ENCODE results near the gene TXNDC16.
"Not testable (repeated sequence)": the region's sequence is repeated elsewhere in the genome, so short reads cannot be mapped to it uniquely, and the experiment has no call there.

TXNDC16 gene

GRCh38 chr14:52538623-52539022, 13.7 kb downstream of the TXNDC16 start:
- DNase-seq = no peak

GRCh38 chr14:52536269-52536668, 16.0 kb downstream of the TXNDC16 start:
- DNase-seq = no peak

- no peak for DNase-seq
These were observed 20.8 kb downstream of the TXNDC16 start for GRCh38 chr14:52531481-52531880.

- no peak for DNase-seq
These were observed 25.3 kb downstream of the TXNDC16 start for GRCh38 chr14:52527052-52527451.

- no peak for DNase-seq
These were observed 29.5 kb downstream of the TXNDC16 start for GRCh38 chr14:52522581-52523345.

GRCh38 chr14:52522033-52522432, 30.3 kb downstream of the TXNDC16 start:
- DNase-seq = no peak

- DNase-seq = no peak
These were observed 38.1 kb downstream of the TXNDC16 start for GRCh38 chr14:52514046-52514811.

GRCh38 chr14:52513249-52513648, 39.1 kb downstream of the TXNDC16 start:
- no peak for DNase-seq

- no peak for DNase-seq
These were observed 57.9 kb downstream of the TXNDC16 start for GRCh38 chr14:52494444-52494843.

- DNase-seq = no peak
These were observed 66.8 kb downstream of the TXNDC16 start for GRCh38 chr14:52485350-52485960.

GRCh38 chr14:52481864-52482263, 70.4 kb downstream of the TXNDC16 start:
- no peak for DNase-seq

- no peak for DNase-seq
These were observed 78.7 kb downstream of the TXNDC16 start for GRCh38 chr14:52473557-52473956.

- no peak for DNase-seq
These were observed 79.6 kb downstream of the TXNDC16 start for GRCh38 chr14:52472728-52473127.

- not testable (repeated sequence) for DNase-seq
These were observed 80.1 kb downstream of the TXNDC16 start for GRCh38 chr14:52472251-52472650.

GRCh38 chr14:52467515-52468266, 84.6 kb downstream of the TXNDC16 start:
- DNase-seq = no peak

- no peak for DNase-seq
These were observed 88.1 kb downstream of the TXNDC16 start for GRCh38 chr14:52464175-52464574.

GRCh38 chr14:52463375-52463774, 88.9 kb downstream of the TXNDC16 start:
- DNase-seq = no peak

GRCh38 chr14:52461721-52462120, 90.6 kb downstream of the TXNDC16 start:
- no peak for DNase-seq

GRCh38 chr14:52458721-52459085, 93.6 kb downstream of the TXNDC16 start:
- DNase-seq = no peak

- DNase-seq = no peak
These were observed 94.9 kb downstream of the TXNDC16 start for GRCh38 chr14:52457411-52457810.

- DNase-seq = no peak
These were observed 96.8 kb downstream of the TXNDC16 start for GRCh38 chr14:52455291-52456088.

GRCh38 chr14:52447236-52447635, 105.1 kb downstream of the TXNDC16 start:
- DNase-seq = no peak
